ENCODE data around the gene SLC29A3. TPM values are rescaled to one million over a fixed set of nuclear protein-coding genes. Genes with fewer than 3 reads are reported as not detected.

SLC29A3 gene
- total RNA-seq, 1 experiment from 2014 or later: 7.6 TPM

GRCh38 chr10:71409516-71410104, 90.6 kb downstream of the SLC29A3 start:
- no TSS peak for BruUV-seq (replicated peaks)
- ChIA-PET POLR2A (no interaction called here), CTCF (no interaction called here)
- in situ Hi-C loops (cut with HindIII; ENCODE audit: low pct_unique_long_range_greater_than_20kb, low sequenced_read_pairs): no loop called here
- H3K27me3 ChIP-seq (ENCODE audit: control insufficient read depth, insufficient read depth, low read length): peaks cover 1% of the 10 kb centered on the region; the same call in 1 of the 2 replicates
- no peaks in the 10 kb centered on the region for H3K4me1 ChIP-seq (ENCODE audit: control insufficient read depth, insufficient read depth, low read length)
- intact Hi-C loops (cut with micrococcal nuclease; ENCODE audit: unreplicated experiment): no loop called here
- ATAC-seq: no peak
- H3K27ac ChIP-seq (ENCODE audit: low read length): no peak overlapping the region
- H3K36me3 ChIP-seq (ENCODE audit: control insufficient read depth, insufficient read depth, low read length): no peaks in the 10 kb centered on the region
- no peak overlapping the region for H3K4me3 ChIP-seq (ENCODE audit: low read depth in 2 of 2, low read length in 2 of 2)
- TF ChIP-seq SIN3A (IDR thresholded peaks at IDR 0.05; ENCODE audit: borderline replicate concordance, insufficient read depth, low read depth, low read length) (no peak), POLR2AphosphoS5 (IDR thresholded peaks at IDR 0.05; ENCODE audit: low read depth, low read length) (no peak), REST (IDR thresholded peaks at IDR 0.05; ENCODE audit: insufficient read depth in 1 of 2, low read depth in 2 of 2, low read length in 1 of 2) (no peak), CTCF (IDR thresholded peaks at IDR 0.05) (no peak), TCF7L2 (IDR thresholded peaks at IDR 0.05; ENCODE audit: low read depth, low read length) (no peak)
- no peak for DNase-seq (ENCODE audit: low read depth, low spot score)
- peaks cover 14% of the 10 kb centered on the region; the same call in 1 of the 2 replicates for H3K9me3 ChIP-seq (ENCODE audit: control insufficient read depth, insufficient read depth, low read depth, low read length)

Other genes starting within 250 kb of the SLC29A3 start
- gene UNC5B, start 106.7 kb upstream of the SLC29A3 start, total RNA-seq (2021; ENCODE audit: unreplicated experiment): 1.1 TPM
- gene CDH23, start 77.7 kb downstream of the SLC29A3 start, total RNA-seq (2021; ENCODE audit: unreplicated experiment): 2.7 TPM

All from Panc1 (cell line).